Neural progenitor cell (in vitro differentiated cells): ENCODE data around the gene NMB. TPM values are rescaled to one million over a fixed set of nuclear protein-coding genes. Genes with fewer than 3 reads are reported as not detected.

Experiments
- DNase-seq: peaks from one replicate; pipeline ENCODE4 v3.0.0-alpha.2; 2016; ENCODE audit warnings: low spot score
- H2AFZ ChIP-seq: fragments of 200-600 bp; sonication (generic); replicated peaks from 2 replicates; pipeline ENCODE4 v1.6.1; 2016; ENCODE audit warnings: antibody characterized with exemption
- H3F3A ChIP-seq: fragments of 200-600 bp; sonication (generic); 2 replicates; pipeline ENCODE4 v1.6.1; 2016; ENCODE audit warnings: antibody characterized with exemption, low read depth
- H3K27ac ChIP-seq: fragments of 200-600 bp; sonication (generic); 2 replicates; pipeline ENCODE4 v1.5.1; 2016; ENCODE audit warnings: mild to moderate bottlenecking
- H3K27me3 ChIP-seq: fragments of 200-600 bp; sonication (generic); 2 replicates; pipeline ENCODE4 v1.6.1; 2016; ENCODE audit warnings: mild to moderate bottlenecking, moderate library complexity
- H3K36me3 ChIP-seq: fragments of 200-600 bp; sonication (generic); 2 replicates; pipeline ENCODE4 v1.5.1; 2016
- H3K4me1 ChIP-seq: fragments of 200-600 bp; sonication (generic); 2 replicates; pipeline ENCODE4 v1.6.1; 2016; ENCODE audit warnings: mixed run types
- H3K4me2 ChIP-seq: fragments of 200-600 bp; sonication (generic); 2 replicates; pipeline ENCODE4 v1.6.1; 2016
- H3K4me3 ChIP-seq: fragments of 200-600 bp; sonication (generic); 2 replicates; pipeline ENCODE4 v1.5.1; 2016
- H3K79me2 ChIP-seq: fragments of 200-600 bp; sonication (generic); 2 replicates; pipeline ENCODE4 v1.6.1; 2016; ENCODE audit warnings: low read depth
- H3K9ac ChIP-seq: fragments of 200-600 bp; sonication (generic); 2 replicates; pipeline ENCODE4 v1.6.1; 2016
- H3K9me3 ChIP-seq: fragments of 200-600 bp; sonication (generic); 2 replicates; pipeline ENCODE4 v1.5.1; 2016; ENCODE audit warnings: low read depth
- H4K20me1 ChIP-seq: fragments of 200-600 bp; sonication (generic); 2 replicates; pipeline ENCODE4 v1.6.1; 2016; ENCODE audit warnings: low read depth
- H3K27ac Mint-ChIP-seq: 3 replicates; pipeline ENCODE4 v1.8.0; 2021; ENCODE audit warnings: mixed read lengths
- H3K27me3 Mint-ChIP-seq: 2 replicates; pipeline ENCODE4 v1.8.0; 2022; ENCODE audit warnings: low read depth, mild to moderate bottlenecking, inconsistent platforms, moderate library complexity, mixed read lengths; ENCODE audit not compliant: insufficient read depth
- H3K36me3 Mint-ChIP-seq: 3 replicates; pipeline ENCODE4 v1.8.0; 2021; ENCODE audit warnings: mixed read lengths
- H3K4me1 Mint-ChIP-seq: 3 replicates; pipeline ENCODE4 v1.8.0; 2021; ENCODE audit warnings: mixed read lengths
- H3K4me3 Mint-ChIP-seq: 3 replicates; pipeline ENCODE4 v1.8.0; 2021; ENCODE audit warnings: mild to moderate bottlenecking, moderate library complexity, mixed read lengths
- H3K9me3 Mint-ChIP-seq: 3 replicates; pipeline ENCODE4 v1.8.0; 2020; ENCODE audit warnings: mixed read lengths
- CTCF ChIP-seq: fragments of 200-600 bp; sonication (generic); IDR thresholded peaks from 2 replicates; pipeline ENCODE4 v1.5.1; 2017; ENCODE audit warnings: antibody characterized with exemption, mild to moderate bottlenecking
- EZH2 ChIP-seq: fragments of 200-600 bp; sonication (generic); IDR thresholded peaks from 2 replicates; pipeline ENCODE4 v1.6.1; 2017; ENCODE audit warnings: antibody characterized with exemption, mild to moderate bottlenecking, moderate library complexity
- EZH2phosphoT487 ChIP-seq: fragments of 200-600 bp; sonication (generic); IDR thresholded peaks from 2 replicates; pipeline ENCODE4 v1.6.1; 2017; ENCODE audit warnings: antibody characterized with exemption
- total RNA-seq: library from RNA; depleted of rRNA; stranded (reverse); fragments of >200 nt; gene quantifications from 2 replicates; pipeline ENCODE4 v1.2.3, GENCODE V29; 2015; ENCODE audit warnings: low replicate concordance

The NMB gene
- total RNA-seq, 1 donor from 2014 or later = 0.24 TPM

GRCh38 chr15:84616235-84616634, 41.8 kb downstream of the NMB start:
- DNase-seq = no peak
- Mint-ChIP-seq H3K27me3 (peaks cover 2% of the 10 kb centered on the region), H3K4me3 (no peak overlapping the region), H3K9me3 (peaks cover 23% of the 10 kb centered on the region), H3K4me1 (no peaks in the 10 kb centered on the region), H3K27ac (no peak overlapping the region), H3K36me3 (peaks cover 53% of the 10 kb centered on the region)
- peaks cover 5% of the 10 kb centered on the region for H3K9me3 ChIP-seq
- TF ChIP-seq EZH2 (no peak), EZH2phosphoT487 (no peak), CTCF (no peak)
- H3K27me3 ChIP-seq = no peaks in the 10 kb centered on the region
- no peaks in the 10 kb centered on the region for H3F3A ChIP-seq
- H3K79me2 ChIP-seq = no peaks in the 10 kb centered on the region
- no peak overlapping the region for H2AFZ ChIP-seq
- no peak overlapping the region for H3K9ac ChIP-seq
- no peak overlapping the region for H3K4me3 ChIP-seq
- H3K36me3 ChIP-seq = peaks cover 2% of the 10 kb centered on the region
- no peaks in the 10 kb centered on the region for H4K20me1 ChIP-seq
- H3K4me2 ChIP-seq = no peak overlapping the region
- no peaks in the 10 kb centered on the region for H3K4me1 ChIP-seq
- H3K27ac ChIP-seq = no peak overlapping the region

GRCh38 chr15:84611631-84612030, 46.4 kb downstream of the NMB start:
- Histone ChIP-seq H3K9me3 (no peaks in the 10 kb centered on the region), H3K9ac (no peak overlapping the region), H3K4me2 (no peak overlapping the region), H3K27ac (no peak overlapping the region), H3K79me2 (no peaks in the 10 kb centered on the region), H3K4me3 (no peak overlapping the region), H3F3A (no peaks in the 10 kb centered on the region), H4K20me1 (peaks cover 16% of the 10 kb centered on the region), H3K36me3 (no peaks in the 10 kb centered on the region), H2AFZ (no peak overlapping the region), H3K4me1 (no peaks in the 10 kb centered on the region), H3K27me3 (no peaks in the 10 kb centered on the region)
- Mint-ChIP-seq H3K9me3 (no peaks in the 10 kb centered on the region), H3K4me3 (no peak overlapping the region), H3K27me3 (no peaks in the 10 kb centered on the region), H3K27ac (no peak overlapping the region), H3K36me3 (peaks cover 49% of the 10 kb centered on the region), H3K4me1 (no peaks in the 10 kb centered on the region)
- TF ChIP-seq CTCF (no peak), EZH2 (no peak), EZH2phosphoT487 (no peak)
- DNase-seq = no peak

GRCh38 chr15:84609818-84610525, 48.0 kb downstream of the NMB start:
- H3K27ac Mint-ChIP-seq = no peak overlapping the region
- H3K27me3 Mint-ChIP-seq = no peaks in the 10 kb centered on the region
- H3K9me3 ChIP-seq = no peaks in the 10 kb centered on the region
- H3F3A ChIP-seq = no peaks in the 10 kb centered on the region
- no peak overlapping the region for H2AFZ ChIP-seq
- H3K4me3 ChIP-seq = no peak overlapping the region
- H3K4me1 ChIP-seq = no peaks in the 10 kb centered on the region
- no peak overlapping the region for H3K4me3 Mint-ChIP-seq
- no peak overlapping the region for H3K4me2 ChIP-seq
- H3K9me3 Mint-ChIP-seq = no peaks in the 10 kb centered on the region
- no peaks in the 10 kb centered on the region for H3K36me3 ChIP-seq
- no peak overlapping the region for H3K27ac ChIP-seq
- no peak overlapping the region for H3K9ac ChIP-seq
- peaks cover 29% of the 10 kb centered on the region for H4K20me1 ChIP-seq
- peaks cover under 1% of the 10 kb centered on the region for H3K27me3 ChIP-seq
- DNase-seq = no peak
- H3K36me3 Mint-ChIP-seq = peaks cover 52% of the 10 kb centered on the region
- TF ChIP-seq CTCF = no peak
- no peak for TF ChIP-seq EZH2phosphoT487
- no peak for TF ChIP-seq EZH2
- no peaks in the 10 kb centered on the region for H3K4me1 Mint-ChIP-seq
- H3K79me2 ChIP-seq = no peaks in the 10 kb centered on the region
